GM19397 (cell line): ENCODE results near the gene MTREX.
"Not testable (repeated sequence)": the region's sequence is repeated elsewhere in the genome, so short reads cannot be mapped to it uniquely, and the experiment has no call there.

ENCODE experiments used
- ATAC-seq: cut with Tn5 transposase; IDR thresholded peaks from one replicate; pipeline ENCODE4 v1.9.1; 2021; ENCODE audit warnings: mild to moderate bottlenecking, moderate library complexity; ENCODE audit not compliant: unreplicated experiment

The MTREX gene

GRCh38 chr5:55307383-55308253 is at the start of gene MTREX, which contains the start of gene DHX29:
TSS of gene MTREX (plus strand) at chr5:55307989. CDS start at chr5:55308014, 25 bp downstream.
TSS of gene DHX29 (minus strand) at chr5:55307694. CDS start at chr5:55307573, 121 bp downstream.
- ATAC-seq, result peak; percentile 93

- ATAC-seq, result no peak
These were observed 49.5 kb upstream of the MTREX start for GRCh38 chr5:55258339-55258738.

GRCh38 chr5:55276771-55277170 is 31.0 kb upstream of the MTREX start:
- ATAC-seq, result no peak

- no peak for ATAC-seq
These were observed 29.0 kb upstream of the MTREX start for GRCh38 chr5:55278778-55279177.

GRCh38 chr5:55286411-55286933 is 21.3 kb upstream of the MTREX start:
- ATAC-seq, result no peak

GRCh38 chr5:55289808-55290207 is 18.0 kb upstream of the MTREX start:
- ATAC-seq, result no peak

- no peak for ATAC-seq
These were observed 16.8 kb upstream of the MTREX start for GRCh38 chr5:55290991-55291390.

- no peak for ATAC-seq
These were observed 12.9 kb upstream of the MTREX start for GRCh38 chr5:55294935-55295334.

- ATAC-seq, result no peak
These were observed 6.9 kb upstream of the MTREX start for GRCh38 chr5:55300890-55301289.

- ATAC-seq, result no peak
These were observed 4.5 kb upstream of the MTREX start for GRCh38 chr5:55303238-55303690.

GRCh38 chr5:55304584-55304983 is 3.2 kb upstream of the MTREX start:
- no peak for ATAC-seq

GRCh38 chr5:55305345-55305744 is 2.4 kb upstream of the MTREX start:
- ATAC-seq, result no peak

- ATAC-seq, result peak; percentile 11
These were observed 977 bp upstream of the MTREX start for GRCh38 chr5:55306641-55307382.

- ATAC-seq, result peak; percentile 3
These were observed 556 bp downstream of the MTREX start for GRCh38 chr5:55308254-55308836.

GRCh38 chr5:55313870-55314617 is 6.3 kb downstream of the MTREX start:
- no peak for ATAC-seq

- no peak for ATAC-seq
These were observed 8.5 kb downstream of the MTREX start for GRCh38 chr5:55316289-55316688.

- no peak for ATAC-seq
These were observed 9.0 kb downstream of the MTREX start for GRCh38 chr5:55316837-55317236.

- ATAC-seq, result not testable (repeated sequence)
These were observed 10.4 kb downstream of the MTREX start for GRCh38 chr5:55318237-55318636.

- no peak for ATAC-seq
These were observed 11.7 kb downstream of the MTREX start for GRCh38 chr5:55319491-55319890.

GRCh38 chr5:55320571-55320970 is 12.8 kb downstream of the MTREX start:
- no peak for ATAC-seq
